G401 (cell line): ENCODE results near the gene FAM181B. TPM values are rescaled to one million over a fixed set of nuclear protein-coding genes. Genes with fewer than 3 reads are reported as not detected.
"Not testable (repeated sequence)": the region's sequence is repeated elsewhere in the genome, so short reads cannot be mapped to it uniquely, and the experiment has no call there.

Source experiments
- DNase-seq: peaks from one replicate; pipeline ENCODE4 v3.0.0-alpha.2; 2015; ENCODE audit warnings: low spot score
- in situ Hi-C: cut with HindIII; loops from 2 replicates; pipeline ENCODE4 v1.10.0; 2016; ENCODE audit warnings: low sequenced_read_pairs, mixed read lengths
- total RNA-seq: library from RNA; depleted of rRNA; stranded (reverse); fragments of >200 nt; shearing (Covaris generic); gene quantifications from 2 replicates; pipeline ENCODE4 v1.2.3, GENCODE V29; 2014; rRNA removed

The FAM181B gene
- total RNA-seq, 1 experiment from 2014 or later, result not detected

DNA sequence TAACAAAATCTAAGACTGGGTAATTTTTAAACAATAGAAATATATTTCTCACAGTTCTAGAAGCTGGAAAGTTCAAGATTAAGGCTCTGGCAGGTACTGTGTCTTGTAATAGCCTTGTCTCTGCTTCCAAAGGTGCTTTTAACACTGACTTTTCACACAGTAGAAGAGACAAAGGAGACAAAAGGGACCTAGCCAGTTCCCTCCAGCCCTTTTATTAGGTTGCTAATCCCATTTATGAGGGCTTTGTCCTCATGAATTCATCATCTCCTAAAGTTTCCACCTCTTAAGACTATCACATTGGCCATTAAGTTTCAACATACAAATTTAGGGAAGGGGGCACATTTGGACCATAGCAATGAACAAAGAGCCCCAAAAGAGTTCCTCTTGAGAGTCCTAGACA lies 40.7 kb downstream of the FAM181B start:
- no peak for DNase-seq
- in situ Hi-C loops, result no loop called here

DNA sequence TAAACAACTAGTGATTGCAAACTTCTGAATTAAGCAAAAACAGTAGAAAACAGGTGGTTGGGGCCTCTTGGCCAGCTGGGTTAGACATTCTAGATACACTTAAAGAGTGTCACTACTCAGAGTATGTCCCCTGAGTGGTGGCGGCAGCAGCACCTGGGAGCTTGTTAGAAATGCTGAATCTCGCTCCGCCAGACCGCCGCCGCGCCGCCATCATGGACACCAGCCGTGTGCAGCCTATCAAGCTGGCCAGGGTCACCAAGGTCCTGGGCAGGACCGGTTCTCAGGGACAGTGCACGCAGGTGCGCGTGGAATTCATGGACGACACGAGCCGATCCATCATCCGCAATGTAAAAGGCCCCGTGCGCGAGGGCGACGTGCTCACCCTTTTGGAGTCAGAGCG lies 44.3 kb downstream of the FAM181B start:
- in situ Hi-C loops, DNase-seq: not testable (repeated sequence)

DNA sequence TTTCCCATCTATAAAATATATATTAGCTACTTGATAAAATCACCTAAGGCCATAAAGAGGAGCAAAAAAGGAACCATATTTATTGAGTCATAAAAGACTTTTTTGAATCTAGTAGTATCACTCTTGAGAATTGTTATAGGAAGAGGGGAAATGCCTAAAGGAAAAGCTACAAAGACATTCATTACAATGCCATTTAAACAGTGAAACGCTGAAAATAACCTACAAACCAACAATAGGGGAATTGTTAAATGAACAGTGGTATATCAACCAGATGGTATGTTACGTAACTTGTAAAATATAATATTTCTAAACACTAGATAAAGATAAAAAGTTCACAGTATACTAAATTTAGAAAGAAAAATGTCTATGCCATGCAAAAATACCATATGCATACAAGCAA lies 47.5 kb downstream of the FAM181B start:
- in situ Hi-C loops, result no loop called here

DNA sequence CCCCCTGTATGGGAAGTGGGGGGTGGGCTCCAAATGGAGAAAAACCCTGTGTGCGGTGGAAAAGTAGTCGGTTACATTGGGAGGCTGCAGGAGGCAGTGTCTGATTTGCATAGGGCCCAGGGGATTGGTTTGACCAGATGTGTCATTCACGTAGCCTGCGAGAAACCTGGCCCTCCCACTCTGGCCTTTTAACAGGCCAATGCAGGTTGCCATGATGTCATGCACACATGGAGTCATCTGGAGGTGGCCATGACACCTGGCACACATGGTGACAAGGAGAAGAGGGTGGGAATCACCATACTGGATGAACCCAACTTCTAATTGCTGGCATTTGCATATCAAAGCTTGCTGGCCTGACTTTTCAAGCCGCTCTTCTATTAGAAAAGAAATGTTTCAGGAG lies 50.6 kb downstream of the FAM181B start:
- in situ Hi-C loops, result no loop called here
- DNase-seq, result no peak

More for the DNA sequence above, 47.5 kb downstream of the FAM181B start:
- no peak for DNase-seq

DNA sequence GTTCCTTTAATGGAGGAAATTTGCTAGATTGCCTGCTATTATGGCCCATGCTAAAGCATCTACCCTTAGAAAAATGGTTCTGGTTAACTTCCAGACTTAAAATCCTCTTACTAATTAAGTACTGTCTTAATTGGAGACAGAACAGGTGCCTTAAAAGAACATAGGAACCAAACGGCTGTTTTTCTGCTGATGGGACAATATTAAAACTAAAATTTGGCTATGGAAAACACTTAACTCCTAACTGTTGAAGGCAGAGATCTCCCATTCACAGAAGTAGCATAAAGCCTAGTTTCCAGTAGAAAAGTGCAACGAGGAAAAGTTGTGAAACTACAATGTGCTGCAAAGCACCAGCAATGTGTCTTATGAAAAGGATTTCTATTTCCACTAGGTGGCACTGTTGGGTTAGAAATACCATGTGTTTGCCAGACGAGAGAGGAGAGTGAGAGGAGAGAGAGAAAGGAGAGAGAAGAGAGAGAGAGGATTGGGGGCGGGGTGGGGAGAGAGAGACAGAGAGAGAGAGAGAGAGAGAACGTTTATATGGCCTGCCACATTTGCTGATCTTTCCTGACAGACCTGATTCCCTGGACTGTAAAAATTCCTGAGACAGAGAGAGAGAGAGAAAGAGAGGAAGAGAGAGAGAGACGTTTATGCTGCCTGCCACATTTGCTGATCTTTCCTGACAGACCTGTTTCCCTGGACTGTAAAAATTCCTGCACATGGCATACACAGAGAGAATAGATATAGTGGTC lies 51.5 kb downstream of the FAM181B start:
- in situ Hi-C loops, result no loop called here
- peak; percentile 29 for DNase-seq

DNA sequence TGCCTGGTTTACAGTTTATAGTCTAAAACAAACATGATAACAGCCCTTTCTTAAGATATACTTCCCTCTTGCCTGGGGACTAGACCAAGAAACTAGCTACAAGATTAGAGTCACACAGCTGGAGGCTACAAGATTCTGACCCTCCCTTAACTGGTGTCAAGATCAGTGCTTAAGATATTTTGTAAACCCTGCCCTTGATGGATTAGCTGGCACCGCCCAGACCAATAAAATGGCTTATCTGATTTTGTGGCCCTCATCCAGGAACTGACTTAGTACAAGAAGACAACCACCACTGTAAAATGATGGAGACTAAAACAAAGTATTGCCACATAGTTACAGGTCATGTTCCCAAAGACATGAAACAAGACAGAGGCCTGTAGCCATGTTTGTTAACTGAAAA lies 53.4 kb downstream of the FAM181B start:
- DNase-seq, result no peak
- in situ Hi-C loops, result no loop called here

Other genes starting within 250 kb of the FAM181B start
- gene PRCP, start 166.6 kb upstream of the FAM181B start, total RNA-seq, result 34.6 and 49.1 TPM in 2 replicates
- gene DDIAS, start 167.9 kb upstream of the FAM181B start, total RNA-seq, result 13.4 and 14.7 TPM in 2 replicates